Large intestine (tissue), 3 donors: ENCODE data around the gene CES2. TPM values are rescaled to one million over a fixed set of nuclear protein-coding genes. Genes with fewer than 3 reads are reported as not detected.

Experiments used
- DNase-seq, 2 donors: peaks; one replicate each; pipeline versions ENCODE4 v3.0.0 to v3.0.0-alpha.2; 2013
- H3K27ac ChIP-seq: one replicate; pipeline ENCODE4 v1.5.1; 2013; ENCODE audit warnings: low read length
- H3K27me3 ChIP-seq: 2 replicates; pipeline ENCODE4 v1.6.1; 2013; ENCODE audit warnings: low read length; ENCODE audit not compliant: control insufficient read depth, insufficient read depth
- H3K36me3 ChIP-seq: 2 replicates; pipeline ENCODE4 v1.6.1; 2013; ENCODE audit warnings: low read length; ENCODE audit not compliant: control insufficient read depth, insufficient read depth
- H3K4me1 ChIP-seq: one replicate; pipeline ENCODE4 v1.6.1; 2013; ENCODE audit warnings: low read length; ENCODE audit not compliant: control insufficient read depth, insufficient read depth
- H3K4me3 ChIP-seq: one replicate; pipeline ENCODE4 v1.5.1; 2013; ENCODE audit warnings: low read length
- H3K9me3 ChIP-seq: one replicate; pipeline ENCODE4 v1.6.1; 2013; ENCODE audit warnings: mild to moderate bottlenecking, low read depth, low read length, moderate library complexity; ENCODE audit not compliant: control insufficient read depth
- WGBS: methylation state at CpG from one replicate; pipeline ENCODE4 v1.1.5; 2013; ENCODE audit warnings: low lambda C conversion rate; ENCODE audit not compliant: insufficient coverage; 5-methylcytosine and 5-hydroxymethylcytosine counted together
- polyA plus RNA-seq: library from polyadenylated mRNA; unstranded; fragments of 120-200 nt; gene quantifications from one replicate; pipeline ENCODE4 v1.2.1, GENCODE V29; 2013

Gene CES2
- polyA plus RNA-seq, 1 donor: 181 TPM

- H3K27ac ChIP-seq: no peak within 1 kb of the TSS
- WGBS: no CpG with 5 or more reads among the region's 42 CpGs
- H3K36me3 ChIP-seq: no peaks in the 10 kb centered on the region
- DNase-seq: no peak
- H3K4me1 ChIP-seq: peaks cover 5% of the 10 kb centered on the region
- H3K4me3 ChIP-seq: peak within 1 kb of the TSS; percentile 29
- peaks cover 26% of the 10 kb centered on the region for H3K27me3 ChIP-seq
- H3K9me3 ChIP-seq: peaks cover 3% of the 10 kb centered on the region
Measured at GRCh38 chr16:66925322-66925840, 9.9 kb upstream of the CES2 start, which contains the start of gene RRAD. Gene RRAD, minus strand, starts transcription at chr16:66925535. Its CDS starts 356 bp downstream, at chr16:66925179.

- peaks cover 5% of the 10 kb centered on the region for H3K4me1 ChIP-seq
- H3K4me3 ChIP-seq: no peak overlapping the region
- peaks cover 3% of the 10 kb centered on the region for H3K9me3 ChIP-seq
- WGBS: no CpG with 5 or more reads among the region's 5 CpGs
- H3K27ac ChIP-seq: no peak overlapping the region
- peaks cover 26% of the 10 kb centered on the region for H3K27me3 ChIP-seq
- H3K36me3 ChIP-seq: peaks cover 2% of the 10 kb centered on the region
- no peak for DNase-seq
Measured at GRCh38 chr16:66926171-66926947, 9.0 kb upstream of the CES2 start.

DNA sequence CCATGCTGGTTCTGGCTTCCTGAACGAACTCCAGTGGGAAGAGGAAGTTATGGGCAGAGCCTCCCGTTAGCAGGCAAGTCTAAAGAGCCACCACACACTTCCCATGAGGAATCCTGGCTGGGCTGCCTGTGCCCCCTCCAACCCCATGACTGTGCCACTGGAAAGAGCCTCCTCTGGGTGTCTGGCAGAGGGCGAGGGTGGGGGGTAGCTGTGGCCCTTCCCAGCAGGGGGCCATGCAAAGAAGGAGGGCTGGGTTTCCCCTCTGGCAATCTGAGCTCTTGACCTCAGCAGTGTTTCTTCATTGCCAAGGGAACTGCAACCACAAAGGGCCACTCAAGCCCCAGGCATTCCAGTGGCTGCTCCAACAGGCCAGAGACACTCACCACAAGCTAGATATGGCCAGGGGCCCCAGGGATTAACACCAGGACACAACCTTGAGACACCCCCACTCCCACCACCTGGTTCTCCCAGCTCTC is 8.3 kb upstream of the CES2 start:
- Histone ChIP-seq H3K36me3 (peaks cover 3% of the 10 kb centered on the region), H3K27me3 (peaks cover 26% of the 10 kb centered on the region), H3K27ac (no peak overlapping the region), H3K9me3 (no peaks in the 10 kb centered on the region), H3K4me1 (peaks cover 5% of the 10 kb centered on the region), H3K4me3 (no peak overlapping the region)
- WGBS: no CpG with 5 or more reads among the region's 3 CpGs
- peak in 1 of 2 donors; percentile 46 for DNase-seq

- Histone ChIP-seq H3K4me3 (no peak overlapping the region), H3K36me3 (peaks cover 10% of the 10 kb centered on the region), H3K27me3 (peaks cover 26% of the 10 kb centered on the region), H3K4me1 (peaks cover 14% of the 10 kb centered on the region), H3K27ac (no peak overlapping the region), H3K9me3 (no peaks in the 10 kb centered on the region)
- no peak for DNase-seq
- WGBS: no CpG with 5 or more reads among the region's 8 CpGs
Measured at GRCh38 chr16:66927918-66928649, 7.2 kb upstream of the CES2 start.

GRCh38 chr16:66928702-66929388 is 6.5 kb upstream of the CES2 start:
- peaks cover 20% of the 10 kb centered on the region for H3K4me1 ChIP-seq
- no peak overlapping the region for H3K27ac ChIP-seq
- H3K36me3 ChIP-seq: peaks cover 10% of the 10 kb centered on the region
- no CpG with 5 or more reads among the region's 10 CpGs for WGBS
- peak; percentile 57 to 67 for DNase-seq
- peaks cover 25% of the 10 kb centered on the region for H3K27me3 ChIP-seq
- H3K4me3 ChIP-seq: no peak overlapping the region
- no peaks in the 10 kb centered on the region for H3K9me3 ChIP-seq

GRCh38 chr16:66930189-66930588 is 5.1 kb upstream of the CES2 start:
- H3K36me3 ChIP-seq: peaks cover 10% of the 10 kb centered on the region
- peak in 1 of 2 donors; percentile 49 for DNase-seq
- peaks cover 13% of the 10 kb centered on the region for H3K27me3 ChIP-seq
- WGBS: 100% methylated on average over 1 of the region's 4 CpGs
- no peak overlapping the region for H3K27ac ChIP-seq
- peaks cover 20% of the 10 kb centered on the region for H3K4me1 ChIP-seq
- no peak overlapping the region for H3K4me3 ChIP-seq
- no peaks in the 10 kb centered on the region for H3K9me3 ChIP-seq

GRCh38 chr16:66931665-66932064 is 3.7 kb upstream of the CES2 start:
- no peak overlapping the region for H3K27ac ChIP-seq
- peaks cover 10% of the 10 kb centered on the region for H3K36me3 ChIP-seq
- no peaks in the 10 kb centered on the region for H3K9me3 ChIP-seq
- peaks cover 24% of the 10 kb centered on the region for H3K4me1 ChIP-seq
- 100% methylated on average over 2 of the region's 2 CpGs for WGBS
- no peak overlapping the region for H3K4me3 ChIP-seq
- no peaks in the 10 kb centered on the region for H3K27me3 ChIP-seq
- DNase-seq: no peak

GRCh38 chr16:66932076-66932475 is 3.2 kb upstream of the CES2 start:
- DNase-seq: no peak
- Histone ChIP-seq H3K4me3 (no peak overlapping the region), H3K36me3 (peaks cover 10% of the 10 kb centered on the region), H3K27me3 (no peaks in the 10 kb centered on the region), H3K9me3 (no peaks in the 10 kb centered on the region), H3K4me1 (peaks cover 28% of the 10 kb centered on the region), H3K27ac (no peak overlapping the region)
- no CpG with 5 or more reads among the region's 4 CpGs for WGBS

DNA sequence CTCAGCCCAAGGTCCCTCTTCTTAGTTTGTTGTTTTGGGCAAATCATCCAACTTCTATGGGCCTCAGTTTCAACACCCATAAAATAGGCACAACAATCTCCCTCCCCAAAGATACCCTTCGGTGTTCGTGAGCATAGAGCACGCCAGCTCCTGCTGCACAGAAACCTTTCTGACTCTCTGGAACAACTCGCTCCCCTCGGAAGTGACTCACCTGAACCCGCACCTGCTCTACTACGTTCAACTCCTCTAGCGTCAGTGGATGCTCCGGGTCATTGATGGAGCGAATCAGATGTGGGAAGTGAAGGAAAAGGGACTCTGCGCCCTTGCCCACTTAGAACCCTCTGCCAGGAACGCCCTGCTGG is 1.6 kb upstream of the CES2 start:
- Histone ChIP-seq H3K4me3 (peak overlapping the region; percentile 93), H3K9me3 (no peaks in the 10 kb centered on the region), H3K4me1 (peaks cover 41% of the 10 kb centered on the region), H3K27ac (peak overlapping the region; percentile 96), H3K36me3 (peaks cover 22% of the 10 kb centered on the region), H3K27me3 (no peaks in the 10 kb centered on the region)
- WGBS: no CpG with 5 or more reads among the region's 12 CpGs
- no peak for DNase-seq
